WTC11 (cell line): ENCODE measurements around the gene SAMD4A. TPM values are rescaled to one million over a fixed set of nuclear protein-coding genes. Genes with fewer than 3 reads are reported as not detected.

Source experiments
- ATAC-seq: fragments of 200-7000 bp; cut with Tn5 transposase; 2 replicates; pipeline ENCODE4 v1.10.0; 2021; ENCODE audit warnings: mild to moderate bottlenecking, moderate library complexity
- CTCF ChIA-PET: fragments of 300-600 bp; sonication (Branson Sonifier 250); formaldehyde crosslinking; loops from one replicate; lab custom pipeline; 2021; ENCODE audit warnings: antibody characterized with exemption; lab: Charles Lee
- POLR2A ChIA-PET: fragments of 350-600 bp; sonication (Branson Sonifier 250); formaldehyde crosslinking; loops from one replicate; lab custom pipeline; 2021; ENCODE audit warnings: antibody characterized with exemption; lab: Charles Lee
- DNase-seq: peaks from one replicate; pipeline ENCODE4 v3.0.0; 2021; ENCODE audit warnings: low spot score
- H3K27ac Mint-ChIP-seq: 2 replicates; pipeline ENCODE4 v1.8.0; 2021; ENCODE audit warnings: mixed read lengths
- H3K27me3 Mint-ChIP-seq: 2 replicates; pipeline ENCODE4 v1.8.0; 2021; ENCODE audit warnings: low read depth, mild to moderate bottlenecking, moderate library complexity, mixed read lengths
- H3K36me3 Mint-ChIP-seq: 2 replicates; pipeline ENCODE4 v1.8.0; 2021; ENCODE audit warnings: mixed read lengths
- H3K4me1 Mint-ChIP-seq: 2 replicates; pipeline ENCODE4 v1.8.0; 2022; ENCODE audit warnings: mixed read lengths
- H3K4me3 Mint-ChIP-seq: 2 replicates; pipeline ENCODE4 v1.8.0; 2021; ENCODE audit warnings: mild to moderate bottlenecking, moderate library complexity, mixed read lengths
- H3K9me3 Mint-ChIP-seq: 2 replicates; pipeline ENCODE4 v1.8.0; 2021; ENCODE audit warnings: mixed read lengths
- AR ChIP-seq: fragments of 250-450 bp; sonication (Bioruptor Pico); IDR thresholded peaks from 2 replicates; pipeline ENCODE4 v1.9.0; 2021; ENCODE audit warnings: mild to moderate bottlenecking
- ATF1 ChIP-seq: sonication (generic); formaldehyde crosslinking; IDR thresholded peaks from 2 replicates; pipeline ENCODE4 v1.8.1; 2023; ENCODE audit warnings: mild to moderate bottlenecking, moderate library complexity, missing genetic modification reagents
- ESRRA ChIP-seq: sonication (generic); formaldehyde crosslinking; IDR thresholded peaks from 2 replicates; pipeline ENCODE4 v1.8.1; 2022; ENCODE audit warnings: mild to moderate bottlenecking, missing genetic modification reagents, borderline replicate concordance
- ETV6 ChIP-seq: sonication (generic); formaldehyde crosslinking; IDR thresholded peaks from 2 replicates; pipeline ENCODE4 v1.8.1; 2022; ENCODE audit warnings: mild to moderate bottlenecking, missing genetic modification reagents
- FOXJ3 ChIP-seq: sonication (generic); formaldehyde crosslinking; IDR thresholded peaks from 2 replicates; pipeline ENCODE4 v1.9.0; 2021; ENCODE audit warnings: missing genetic modification reagents, mild to moderate bottlenecking, borderline replicate concordance
- GRHL2 ChIP-seq: fragments of 250-450 bp; sonication (Bioruptor Pico); IDR thresholded peaks from 2 replicates; pipeline ENCODE4 v1.8.0; 2022; ENCODE audit warnings: mild to moderate bottlenecking, moderate library complexity; ENCODE audit not compliant: insufficient replicate concordance, severe bottlenecking
- HMGXB4 ChIP-seq: sonication (generic); formaldehyde crosslinking; IDR thresholded peaks from 2 replicates; pipeline ENCODE4 v1.8.1; 2023; ENCODE audit warnings: mild to moderate bottlenecking, moderate library complexity, missing genetic modification reagents
- KAT7 ChIP-seq: sonication (generic); formaldehyde crosslinking; IDR thresholded peaks from 2 replicates; pipeline ENCODE4 v1.8.1; 2023; ENCODE audit warnings: missing genetic modification reagents, mild to moderate bottlenecking, borderline replicate concordance
- MAX ChIP-seq: sonication (generic); formaldehyde crosslinking; IDR thresholded peaks from 2 replicates; pipeline ENCODE4 v1.8.0; 2022; ENCODE audit warnings: mild to moderate bottlenecking, missing genetic modification reagents
- MXD4 ChIP-seq: fragments of 250-450 bp; sonication (Bioruptor Pico); IDR thresholded peaks from 2 replicates; pipeline ENCODE4 v1.8.0; 2021; ENCODE audit warnings: mild to moderate bottlenecking, moderate library complexity, borderline replicate concordance
- PRDM15 ChIP-seq: sonication (generic); formaldehyde crosslinking; IDR thresholded peaks from 2 replicates; pipeline ENCODE4 v1.8.0; 2022; ENCODE audit warnings: missing genetic modification reagents
- ZBTB21 ChIP-seq: sonication (generic); formaldehyde crosslinking; IDR thresholded peaks from 2 replicates; pipeline ENCODE4 v1.8.1; 2023; ENCODE audit warnings: mild to moderate bottlenecking, missing genetic modification reagents, borderline replicate concordance
- ZNF219 ChIP-seq: sonication (generic); formaldehyde crosslinking; IDR thresholded peaks from 2 replicates; pipeline ENCODE4 v1.8.0; 2023; ENCODE audit warnings: missing genetic modification reagents, mild to moderate bottlenecking, borderline replicate concordance
- ZSCAN18 ChIP-seq: fragments of 250-450 bp; sonication (Bioruptor Pico); IDR thresholded peaks from 2 replicates; pipeline ENCODE4 v2.1.2; 2022; ENCODE audit warnings: mild to moderate bottlenecking, moderate library complexity
- total RNA-seq: library from RNA; stranded (reverse); gene quantifications from 3 replicates; pipeline ENCODE4 v1.2.3, GENCODE V29; 2021
- TF ChIP-seq, protein P1 (sequence below): fragments of 250-450 bp; sonication (Bioruptor Pico); conservative IDR thresholded peaks from 2 replicates; pipeline ENCODE4 v1.9.0; 2021; ENCODE audit warnings: mild to moderate bottlenecking
- TF ChIP-seq, protein P2 (sequence below): sonication (generic); formaldehyde crosslinking; IDR thresholded peaks from 2 replicates; pipeline ENCODE4 v1.8.1; 2022; ENCODE audit warnings: missing genetic modification reagents, borderline replicate concordance
- TF ChIP-seq, protein P3 (sequence below): sonication (generic); formaldehyde crosslinking; IDR thresholded peaks from 2 replicates; pipeline ENCODE4 v1.8.1; 2022; ENCODE audit warnings: mild to moderate bottlenecking, missing genetic modification reagents, moderate library complexity, borderline replicate concordance

Gene SAMD4A
- total RNA-seq, 1 experiment from 2014 or later = 6.0 TPM

DNA sequence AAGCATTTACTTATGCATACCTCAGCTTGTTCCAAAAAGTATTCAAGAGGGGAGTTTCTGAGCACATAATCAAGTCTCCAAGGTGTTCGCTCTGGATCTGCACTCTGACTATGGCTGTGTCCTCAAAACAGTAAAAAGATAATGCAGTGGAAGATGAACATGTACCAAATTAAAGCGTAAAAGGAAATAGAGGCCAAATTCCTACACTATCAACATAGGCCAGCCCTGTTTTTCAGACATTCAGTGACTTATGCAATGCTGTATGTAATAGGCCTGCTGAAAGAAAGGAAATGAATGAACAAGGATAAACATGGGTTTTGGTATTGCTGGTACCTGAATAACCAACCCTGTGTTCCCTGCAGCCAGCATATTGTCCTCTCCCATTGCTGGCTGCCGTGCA lies 115.7 kb downstream of the SAMD4A start:
- no peak overlapping the region for H3K27ac Mint-ChIP-seq
- no peak for DNase-seq
- no peak overlapping the region for H3K4me3 Mint-ChIP-seq
- CTCF ChIA-PET = no interaction called here
- no peaks in the 10 kb centered on the region for H3K36me3 Mint-ChIP-seq
- H3K4me1 Mint-ChIP-seq = peaks cover 48% of the 10 kb centered on the region
- TF ChIP-seq PRDM15 (CRISPR knock-in tag) (no peak), ZBTB21 (CRISPR knock-in tag) (no peak), FOXJ3 (CRISPR knock-in tag) (no peak), HMGXB4 (CRISPR knock-in tag) (no peak), ESRRA (CRISPR knock-in tag) (no peak), MAX (CRISPR knock-in tag) (no peak), ETV6 (CRISPR knock-in tag) (no peak), ATF1 (CRISPR knock-in tag) (no peak), MXD4 (CRISPR knock-in tag) (no peak), KAT7 (CRISPR knock-in tag) (no peak), ZNF219 (no peak)
- TF ChIP-seq, protein P1, sequence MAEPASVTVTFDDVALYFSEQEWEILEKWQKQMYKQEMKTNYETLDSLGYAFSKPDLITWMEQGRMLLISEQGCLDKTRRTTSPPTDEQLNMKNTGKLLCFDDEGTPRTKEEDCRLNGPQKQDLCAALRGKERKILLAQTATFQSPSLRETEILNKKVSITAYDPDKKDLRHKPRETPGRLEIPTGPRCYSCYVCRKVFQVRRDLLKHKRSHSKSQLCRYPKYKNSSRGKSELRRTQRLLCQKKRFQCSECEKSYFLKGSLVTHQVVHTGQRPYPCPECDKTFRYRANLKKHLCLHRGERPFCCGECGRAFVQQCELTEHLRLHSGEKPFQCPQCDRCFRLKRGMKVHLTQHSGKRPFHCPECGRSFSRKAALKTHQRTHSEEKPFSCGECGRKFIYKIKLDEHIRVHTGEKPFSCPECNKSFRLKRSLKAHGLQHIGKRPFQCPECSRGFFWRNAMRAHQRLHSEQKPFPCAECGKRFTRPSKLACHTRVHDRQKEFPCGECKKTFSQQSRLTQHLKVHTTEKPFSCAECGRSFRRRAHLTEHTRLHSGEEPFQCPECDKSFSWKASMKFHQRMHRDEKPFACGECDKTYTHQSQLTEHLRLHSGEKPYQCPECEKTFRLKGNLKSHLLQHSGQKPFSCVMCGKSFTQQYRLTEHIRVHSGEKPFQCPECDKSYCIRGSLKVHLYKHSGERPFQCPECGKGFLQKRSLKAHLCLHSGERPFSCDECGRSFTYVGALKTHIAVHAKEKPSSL (CRISPR knock-in tag) = no peak
- POLR2A ChIA-PET = no interaction called here
- H3K27me3 Mint-ChIP-seq = no peaks in the 10 kb centered on the region
- no peaks in the 10 kb centered on the region for H3K9me3 Mint-ChIP-seq
- ATAC-seq = no peak

GRCh38 chr14:54683882-54684794 lies 117.2 kb downstream of the SAMD4A start:
- H3K27me3 Mint-ChIP-seq = no peaks in the 10 kb centered on the region
- peak overlapping the region; percentile 50 for H3K4me3 Mint-ChIP-seq
- DNase-seq (peak; percentile 69), ATAC-seq (peak; percentile 88)
- POLR2A ChIA-PET = interaction anchor here (0.6 to 1.8 kb wide), 5 partner anchors 21 to 1226 kb away, joined by 3 to 10 read pairs (median 4); partner anchors contain the start of gene SAMD4A
- peaks cover 36% of the 10 kb centered on the region for H3K4me1 Mint-ChIP-seq
- peak overlapping the region; percentile 81 for H3K27ac Mint-ChIP-seq
- H3K9me3 Mint-ChIP-seq = no peaks in the 10 kb centered on the region
- CTCF ChIA-PET = interaction anchor here (0.6 to 5.0 kb wide), 16 partner anchors 9 to 1720 kb away, joined by 3 to 26 read pairs (median 4); partner anchors contain the start of genes CGRRF1 and SAMD4A
- H3K36me3 Mint-ChIP-seq = no peaks in the 10 kb centered on the region
- TF ChIP-seq ZSCAN18 (CRISPR knock-in tag) (no peak), AR (CRISPR knock-in tag) (no peak), GRHL2 (no peak)
- TF ChIP-seq, protein P2, sequence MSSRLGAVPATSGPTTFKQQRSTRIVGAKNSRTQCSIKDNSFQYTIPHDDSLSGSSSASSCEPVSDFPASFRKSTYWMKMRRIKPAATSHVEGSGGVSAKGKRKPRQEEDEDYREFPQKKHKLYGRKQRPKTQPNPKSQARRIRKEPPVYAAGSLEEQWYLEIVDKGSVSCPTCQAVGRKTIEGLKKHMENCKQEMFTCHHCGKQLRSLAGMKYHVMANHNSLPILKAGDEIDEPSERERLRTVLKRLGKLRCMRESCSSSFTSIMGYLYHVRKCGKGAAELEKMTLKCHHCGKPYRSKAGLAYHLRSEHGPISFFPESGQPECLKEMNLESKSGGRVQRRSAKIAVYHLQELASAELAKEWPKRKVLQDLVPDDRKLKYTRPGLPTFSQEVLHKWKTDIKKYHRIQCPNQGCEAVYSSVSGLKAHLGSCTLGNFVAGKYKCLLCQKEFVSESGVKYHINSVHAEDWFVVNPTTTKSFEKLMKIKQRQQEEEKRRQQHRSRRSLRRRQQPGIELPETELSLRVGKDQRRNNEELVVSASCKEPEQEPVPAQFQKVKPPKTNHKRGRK (CRISPR knock-in tag) = no peak
- TF ChIP-seq, protein P3, sequence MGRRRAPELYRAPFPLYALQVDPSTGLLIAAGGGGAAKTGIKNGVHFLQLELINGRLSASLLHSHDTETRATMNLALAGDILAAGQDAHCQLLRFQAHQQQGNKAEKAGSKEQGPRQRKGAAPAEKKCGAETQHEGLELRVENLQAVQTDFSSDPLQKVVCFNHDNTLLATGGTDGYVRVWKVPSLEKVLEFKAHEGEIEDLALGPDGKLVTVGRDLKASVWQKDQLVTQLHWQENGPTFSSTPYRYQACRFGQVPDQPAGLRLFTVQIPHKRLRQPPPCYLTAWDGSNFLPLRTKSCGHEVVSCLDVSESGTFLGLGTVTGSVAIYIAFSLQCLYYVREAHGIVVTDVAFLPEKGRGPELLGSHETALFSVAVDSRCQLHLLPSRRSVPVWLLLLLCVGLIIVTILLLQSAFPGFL (CRISPR knock-in tag) = no peak
